A549 (cell line): Measurements from ENCODE around the gene TSC22D1.

Experiments
- EP300 ChIP-seq, 2 experiments: fragments of >200 bp; sonication (Bioruptor Twin); formaldehyde crosslinking; IDR thresholded peaks; 2 replicates in 1 of 2; 3 replicates in 1 of 2; pipeline ENCODE4 v1.6.1; 2016 to 2017
- RAD21 ChIP-seq, 2 experiments: fragments of >200 bp in 1 of 2; sonication (Bioruptor Twin) in 1 of 2; formaldehyde crosslinking in 1 of 2; IDR thresholded peaks in 1 of 2; conservative IDR thresholded peaks in 1 of 2; 2 replicates in 1 of 2; 3 replicates in 1 of 2; pipeline ENCODE4 v1.6.1; 2012 to 2018; ENCODE audit warnings: inconsistent platforms in 1 of 2
- TF ChIP-seq, protein P1 (sequence below): fragments of 200-600 bp; sonication (generic); IDR thresholded peaks from 2 replicates; pipeline ENCODE4 v1.6.1; 2016; ENCODE audit warnings: antibody characterized with exemption, mild to moderate bottlenecking, moderate library complexity

- TF ChIP-seq EP300 (IDR thresholded peaks at IDR 0.05) (no peak), RAD21 (conservative IDR thresholded peaks at IDR 0.05 in 1 of 2, IDR thresholded peaks at IDR 0.05 in 1 of 2) (no peak)
- TF ChIP-seq, protein P1, sequence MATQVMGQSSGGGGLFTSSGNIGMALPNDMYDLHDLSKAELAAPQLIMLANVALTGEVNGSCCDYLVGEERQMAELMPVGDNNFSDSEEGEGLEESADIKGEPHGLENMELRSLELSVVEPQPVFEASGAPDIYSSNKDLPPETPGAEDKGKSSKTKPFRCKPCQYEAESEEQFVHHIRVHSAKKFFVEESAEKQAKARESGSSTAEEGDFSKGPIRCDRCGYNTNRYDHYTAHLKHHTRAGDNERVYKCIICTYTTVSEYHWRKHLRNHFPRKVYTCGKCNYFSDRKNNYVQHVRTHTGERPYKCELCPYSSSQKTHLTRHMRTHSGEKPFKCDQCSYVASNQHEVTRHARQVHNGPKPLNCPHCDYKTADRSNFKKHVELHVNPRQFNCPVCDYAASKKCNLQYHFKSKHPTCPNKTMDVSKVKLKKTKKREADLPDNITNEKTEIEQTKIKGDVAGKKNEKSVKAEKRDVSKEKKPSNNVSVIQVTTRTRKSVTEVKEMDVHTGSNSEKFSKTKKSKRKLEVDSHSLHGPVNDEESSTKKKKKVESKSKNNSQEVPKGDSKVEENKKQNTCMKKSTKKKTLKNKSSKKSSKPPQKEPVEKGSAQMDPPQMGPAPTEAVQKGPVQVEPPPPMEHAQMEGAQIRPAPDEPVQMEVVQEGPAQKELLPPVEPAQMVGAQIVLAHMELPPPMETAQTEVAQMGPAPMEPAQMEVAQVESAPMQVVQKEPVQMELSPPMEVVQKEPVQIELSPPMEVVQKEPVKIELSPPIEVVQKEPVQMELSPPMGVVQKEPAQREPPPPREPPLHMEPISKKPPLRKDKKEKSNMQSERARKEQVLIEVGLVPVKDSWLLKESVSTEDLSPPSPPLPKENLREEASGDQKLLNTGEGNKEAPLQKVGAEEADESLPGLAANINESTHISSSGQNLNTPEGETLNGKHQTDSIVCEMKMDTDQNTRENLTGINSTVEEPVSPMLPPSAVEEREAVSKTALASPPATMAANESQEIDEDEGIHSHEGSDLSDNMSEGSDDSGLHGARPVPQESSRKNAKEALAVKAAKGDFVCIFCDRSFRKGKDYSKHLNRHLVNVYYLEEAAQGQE = no peak
Measured at GRCh38 chr13:44498502-44498901, 77.6 kb downstream of the TSC22D1 start.
